HCT116 (cell line): ENCODE data around the gene DZIP3.

Experiments
- ATF3 ChIP-seq: IDR thresholded peaks from 2 replicates; pipeline ENCODE4 v1.6.1; 2012
- CEBPB ChIP-seq: IDR thresholded peaks from 2 replicates; pipeline ENCODE4 v1.6.1; 2012; ENCODE audit warnings: low read depth
- CTCF ChIP-seq, 3 experiments: fragments of 200-600 bp in 1 of 3; sonication (generic) in 1 of 3; IDR thresholded peaks in 2 of 3; conservative IDR thresholded peaks in 1 of 3; 2 replicates each; pipeline ENCODE4 v1.5.1; 2012 to 2017; ENCODE audit warnings: low read depth in 2 of 3, low read length in 2 of 3, antibody characterized with exemption in 1 of 3, borderline replicate concordance in 1 of 3, control low read depth in 1 of 3, mild to moderate bottlenecking in 1 of 3, mixed read lengths in 1 of 3, mixed run types in 1 of 3, moderate library complexity in 1 of 3; ENCODE audit not compliant: insufficient read depth in 1 of 3
- EGR1 ChIP-seq: IDR thresholded peaks from 2 replicates; pipeline ENCODE4 v1.6.1; 2012; ENCODE audit warnings: low read depth
- ELF1 ChIP-seq: IDR thresholded peaks from 2 replicates; pipeline ENCODE4 v1.6.1; 2012; ENCODE audit warnings: low read depth, borderline replicate concordance
- EZH2phosphoT487 ChIP-seq: fragments of 200-600 bp; IDR thresholded peaks from 2 replicates; pipeline ENCODE4 v1.6.1; 2018; ENCODE audit warnings: antibody characterized with exemption, borderline replicate concordance
- JUND ChIP-seq: IDR thresholded peaks from 2 replicates; pipeline ENCODE4 v1.6.1; 2012
- MAX ChIP-seq: IDR thresholded peaks from 2 replicates; pipeline ENCODE4 v1.6.1; 2012
- POLR2A ChIP-seq: IDR thresholded peaks from 2 replicates; pipeline ENCODE4 v1.7.0; 2011; ENCODE audit warnings: borderline replicate concordance; ENCODE audit not compliant: insufficient read depth, insufficient read length; ENCODE audit errors: extremely low read depth
- POLR2AphosphoS5 ChIP-seq: IDR thresholded peaks from 2 replicates; pipeline ENCODE4 v1.6.1; 2011; ENCODE audit warnings: mild to moderate bottlenecking, low read depth, low read length, moderate library complexity
- REST ChIP-seq: IDR thresholded peaks from 2 replicates; pipeline ENCODE4 v1.6.1; 2012; ENCODE audit warnings: low read depth
- TCF7L2 ChIP-seq: IDR thresholded peaks from 2 replicates; pipeline ENCODE4 v1.7.0; 2011; ENCODE audit warnings: borderline replicate concordance, inconsistent platforms; ENCODE audit not compliant: insufficient read depth, insufficient read length; ENCODE audit errors: extremely low read depth
- ZBTB33 ChIP-seq: IDR thresholded peaks from 2 replicates; pipeline ENCODE4 v1.6.1; 2011; ENCODE audit warnings: mild to moderate bottlenecking, low read length, moderate library complexity; ENCODE audit not compliant: insufficient replicate concordance; ENCODE audit errors: extremely low read depth

GRCh38 chr3:108605028-108605427, 15.5 kb downstream of the DZIP3 start:
- no peak for TF ChIP-seq ZBTB33
- no peak for TF ChIP-seq POLR2AphosphoS5
- no peak for TF ChIP-seq CTCF (IDR thresholded peaks at IDR 0.05 in 2 of 3, conservative IDR thresholded peaks at IDR 0.05 in 1 of 3; ENCODE audit: borderline replicate concordance in 1 of 3, insufficient read depth in 1 of 3, low read depth in 2 of 3, low read length in 2 of 3)
- TF ChIP-seq JUND: no peak
- TF ChIP-seq TCF7L2: no peak
- no peak for TF ChIP-seq POLR2A
- no peak for TF ChIP-seq ELF1
- TF ChIP-seq ATF3: no peak
- no peak for TF ChIP-seq CEBPB
- no peak for TF ChIP-seq MAX
- no peak for TF ChIP-seq REST
- TF ChIP-seq EZH2phosphoT487: no peak
- no peak for TF ChIP-seq EGR1
